ENCODE results near the gene FGF19.

FGF19 gene

GRCh38 chr11:69657911-69658625 lies 45.8 kb downstream of the FGF19 start:
- no peak overlapping the region for H3K4me3 ChIP-seq (ENCODE audit: low read depth, low read length)
- TF ChIP-seq CTCF (IDR thresholded peaks at IDR 0.05; ENCODE audit: control insufficient read depth, extremely low read depth, insufficient read depth): no peak
- DNase-seq (ENCODE audit: low read depth): no peak

- no peak for TF ChIP-seq CTCF (IDR thresholded peaks at IDR 0.05; ENCODE audit: control insufficient read depth, extremely low read depth, insufficient read depth)
- no peak for DNase-seq (ENCODE audit: low read depth)
- H3K4me3 ChIP-seq (ENCODE audit: low read depth, low read length): no peak overlapping the region
Measured at GRCh38 chr11:69657456-69657910, 46.3 kb downstream of the FGF19 start.

- no peak overlapping the region for H3K4me3 ChIP-seq (ENCODE audit: low read depth, low read length)
- no peak for DNase-seq (ENCODE audit: low read depth)
- TF ChIP-seq CTCF (IDR thresholded peaks at IDR 0.05; ENCODE audit: control insufficient read depth, extremely low read depth, insufficient read depth): no peak
Measured at GRCh38 chr11:69656536-69657455, 47.0 kb downstream of the FGF19 start.

- peak overlapping the region; percentile 36 for H3K4me3 ChIP-seq (ENCODE audit: low read depth, low read length)
- TF ChIP-seq CTCF (IDR thresholded peaks at IDR 0.05; ENCODE audit: control insufficient read depth, extremely low read depth, insufficient read depth): no peak
- no peak for DNase-seq (ENCODE audit: low read depth)
Measured at GRCh38 chr11:69655479-69656428, 48.1 kb downstream of the FGF19 start.

GRCh38 chr11:69654660-69655478 lies 49.0 kb downstream of the FGF19 start:
- peak overlapping the region; percentile 36 for H3K4me3 ChIP-seq (ENCODE audit: low read depth, low read length)
- no peak for TF ChIP-seq CTCF (IDR thresholded peaks at IDR 0.05; ENCODE audit: control insufficient read depth, extremely low read depth, insufficient read depth)
- DNase-seq (ENCODE audit: low read depth): peak; percentile 93

All from LNCaP clone FGC (cell line).